WTC11 (cell line): Measurements from ENCODE around the gene FCN1. TPM values are rescaled to one million over a fixed set of nuclear protein-coding genes. Genes with fewer than 3 reads are reported as not detected.

Experiments used
- ATAC-seq: fragments of 200-7000 bp; cut with Tn5 transposase; 2 replicates; pipeline ENCODE4 v1.10.0; 2021; ENCODE audit warnings: mild to moderate bottlenecking, moderate library complexity
- CTCF ChIA-PET: fragments of 300-600 bp; sonication (Branson Sonifier 250); formaldehyde crosslinking; loops from one replicate; lab custom pipeline; 2021; ENCODE audit warnings: antibody characterized with exemption; lab: Charles Lee
- POLR2A ChIA-PET: fragments of 350-600 bp; sonication (Branson Sonifier 250); formaldehyde crosslinking; loops from one replicate; lab custom pipeline; 2021; ENCODE audit warnings: antibody characterized with exemption; lab: Charles Lee
- DNase-seq: peaks from one replicate; pipeline ENCODE4 v3.0.0; 2021; ENCODE audit warnings: low spot score
- H3K27ac Mint-ChIP-seq: 2 replicates; pipeline ENCODE4 v1.8.0; 2021; ENCODE audit warnings: mixed read lengths
- H3K27me3 Mint-ChIP-seq: 2 replicates; pipeline ENCODE4 v1.8.0; 2021; ENCODE audit warnings: low read depth, mild to moderate bottlenecking, moderate library complexity, mixed read lengths
- H3K36me3 Mint-ChIP-seq: 2 replicates; pipeline ENCODE4 v1.8.0; 2021; ENCODE audit warnings: mixed read lengths
- H3K4me1 Mint-ChIP-seq: 2 replicates; pipeline ENCODE4 v1.8.0; 2022; ENCODE audit warnings: mixed read lengths
- H3K4me3 Mint-ChIP-seq: 2 replicates; pipeline ENCODE4 v1.8.0; 2021; ENCODE audit warnings: mild to moderate bottlenecking, moderate library complexity, mixed read lengths
- H3K9me3 Mint-ChIP-seq: 2 replicates; pipeline ENCODE4 v1.8.0; 2021; ENCODE audit warnings: mixed read lengths
- AFF4 ChIP-seq: sonication (generic); formaldehyde crosslinking; IDR thresholded peaks from 2 replicates; pipeline ENCODE4 v1.8.1; 2023; ENCODE audit warnings: mild to moderate bottlenecking, missing genetic modification reagents, borderline replicate concordance
- ATF1 ChIP-seq: sonication (generic); formaldehyde crosslinking; IDR thresholded peaks from 2 replicates; pipeline ENCODE4 v1.8.1; 2023; ENCODE audit warnings: mild to moderate bottlenecking, moderate library complexity, missing genetic modification reagents
- CREM ChIP-seq: sonication (generic); formaldehyde crosslinking; IDR thresholded peaks from 2 replicates; pipeline ENCODE4 v1.8.1; 2022; ENCODE audit warnings: mild to moderate bottlenecking, missing genetic modification reagents, moderate library complexity
- FOXP4 ChIP-seq: sonication (generic); formaldehyde crosslinking; IDR thresholded peaks from 2 replicates; pipeline ENCODE4 v1.8.0; 2022; ENCODE audit warnings: mild to moderate bottlenecking, missing genetic modification reagents
- GRHL2 ChIP-seq: fragments of 250-450 bp; sonication (Bioruptor Pico); IDR thresholded peaks from 2 replicates; pipeline ENCODE4 v1.8.0; 2022; ENCODE audit warnings: mild to moderate bottlenecking, moderate library complexity; ENCODE audit not compliant: insufficient replicate concordance, severe bottlenecking
- GTF2I ChIP-seq: fragments of 250-450 bp; sonication (Bioruptor Pico); conservative IDR thresholded peaks from 2 replicates; pipeline ENCODE4 v1.4.0; 2021; ENCODE audit warnings: mild to moderate bottlenecking
- HMGA2 ChIP-seq: fragments of 250-450 bp; sonication (Bioruptor Pico); IDR thresholded peaks from 2 replicates; pipeline ENCODE4 v1.4.0; 2021; ENCODE audit warnings: mild to moderate bottlenecking, moderate library complexity
- KAT7 ChIP-seq: sonication (generic); formaldehyde crosslinking; IDR thresholded peaks from 2 replicates; pipeline ENCODE4 v1.8.1; 2023; ENCODE audit warnings: missing genetic modification reagents, mild to moderate bottlenecking, borderline replicate concordance
- MLX ChIP-seq: sonication (generic); formaldehyde crosslinking; IDR thresholded peaks from 2 replicates; pipeline ENCODE4 v1.8.1; 2023; ENCODE audit warnings: mild to moderate bottlenecking, missing genetic modification reagents, moderate library complexity
- NFATC4 ChIP-seq: fragments of 250-450 bp; sonication (Bioruptor Pico); IDR thresholded peaks from 2 replicates; pipeline ENCODE4 v1.9.0; 2021; ENCODE audit warnings: mild to moderate bottlenecking
- NFE2L1 ChIP-seq: sonication (generic); formaldehyde crosslinking; IDR thresholded peaks from 2 replicates; pipeline ENCODE4 v1.8.1; 2023; ENCODE audit warnings: missing genetic modification reagents
- NFYB ChIP-seq: sonication (generic); formaldehyde crosslinking; conservative IDR thresholded peaks from 2 replicates; pipeline ENCODE4 v1.8.0; 2022; ENCODE audit warnings: low read depth, missing genetic modification reagents
- USF2 ChIP-seq: sonication (generic); formaldehyde crosslinking; IDR thresholded peaks from 2 replicates; pipeline ENCODE4 v1.8.1; 2023; ENCODE audit warnings: mild to moderate bottlenecking, missing genetic modification reagents, moderate library complexity
- ZNF121 ChIP-seq: sonication (generic); formaldehyde crosslinking; IDR thresholded peaks from 2 replicates; pipeline ENCODE4 v1.8.0; 2023; ENCODE audit warnings: missing genetic modification reagents
- ZNF416 ChIP-seq: fragments of 250-450 bp; sonication (Bioruptor Pico); IDR thresholded peaks from 2 replicates; pipeline ENCODE4 v1.9.0; 2021; ENCODE audit warnings: mild to moderate bottlenecking, inconsistent platforms
- total RNA-seq: library from RNA; stranded (reverse); gene quantifications from 3 replicates; pipeline ENCODE4 v1.2.3, GENCODE V29; 2021
- TF ChIP-seq, protein P1 (sequence below): sonication (generic); formaldehyde crosslinking; IDR thresholded peaks from 2 replicates; pipeline ENCODE4 v1.8.0; 2022; ENCODE audit warnings: mild to moderate bottlenecking, missing genetic modification reagents
- TF ChIP-seq, protein P2 (sequence below): sonication (generic); formaldehyde crosslinking; IDR thresholded peaks from 2 replicates; pipeline ENCODE4 v1.8.1; 2022; ENCODE audit warnings: mild to moderate bottlenecking, missing genetic modification reagents, moderate library complexity, borderline replicate concordance
- TF ChIP-seq, protein P3 (sequence below): sonication (generic); formaldehyde crosslinking; IDR thresholded peaks from 2 replicates; pipeline ENCODE4 v1.8.0; 2023; ENCODE audit warnings: mild to moderate bottlenecking, missing genetic modification reagents

Gene FCN1
- total RNA-seq, 1 experiment from 2014 or later = not detected

GRCh38 chr9:134861595-134862334 lies 55.9 kb downstream of the FCN1 start (continued):
- no peak for TF ChIP-seq AFF4 (CRISPR knock-in tag)
- TF ChIP-seq FOXP4 = no peak
- TF ChIP-seq NFYB = no peak
- no peak for TF ChIP-seq USF2 (CRISPR knock-in tag)
- no peak for TF ChIP-seq ZNF416

DNA sequence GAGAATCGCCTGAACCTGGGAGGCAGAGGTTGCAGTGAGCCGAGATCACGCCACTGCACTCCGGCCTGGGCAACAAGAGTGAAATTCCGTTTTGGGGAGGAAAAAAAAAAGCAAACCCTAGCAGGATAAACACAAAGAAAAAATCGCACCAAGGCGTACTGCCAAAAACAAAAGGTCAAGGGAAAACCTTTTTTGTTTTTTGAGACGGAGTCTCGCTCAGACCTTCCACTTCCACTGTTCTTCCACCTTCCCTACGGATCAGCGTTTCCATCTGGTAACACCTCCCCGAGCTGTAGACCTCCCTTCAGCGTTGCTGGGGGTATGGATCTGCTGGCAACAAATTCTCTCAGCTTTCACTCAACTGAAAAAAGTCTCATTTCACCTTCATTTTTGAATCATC lies 57.2 kb downstream of the FCN1 start:
- TF ChIP-seq GRHL2 (CRISPR knock-in tag) = no peak
- TF ChIP-seq, protein P1, sequence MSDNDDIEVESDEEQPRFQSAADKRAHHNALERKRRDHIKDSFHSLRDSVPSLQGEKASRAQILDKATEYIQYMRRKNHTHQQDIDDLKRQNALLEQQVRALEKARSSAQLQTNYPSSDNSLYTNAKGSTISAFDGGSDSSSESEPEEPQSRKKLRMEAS = no peak
- TF ChIP-seq HMGA2 (CRISPR knock-in tag) = no peak
- no peak for TF ChIP-seq USF2 (CRISPR knock-in tag)
- TF ChIP-seq NFE2L1 (CRISPR knock-in tag) = no peak
- TF ChIP-seq CREM = no peak
- TF ChIP-seq, protein P2, sequence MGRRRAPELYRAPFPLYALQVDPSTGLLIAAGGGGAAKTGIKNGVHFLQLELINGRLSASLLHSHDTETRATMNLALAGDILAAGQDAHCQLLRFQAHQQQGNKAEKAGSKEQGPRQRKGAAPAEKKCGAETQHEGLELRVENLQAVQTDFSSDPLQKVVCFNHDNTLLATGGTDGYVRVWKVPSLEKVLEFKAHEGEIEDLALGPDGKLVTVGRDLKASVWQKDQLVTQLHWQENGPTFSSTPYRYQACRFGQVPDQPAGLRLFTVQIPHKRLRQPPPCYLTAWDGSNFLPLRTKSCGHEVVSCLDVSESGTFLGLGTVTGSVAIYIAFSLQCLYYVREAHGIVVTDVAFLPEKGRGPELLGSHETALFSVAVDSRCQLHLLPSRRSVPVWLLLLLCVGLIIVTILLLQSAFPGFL = no peak
- TF ChIP-seq NFATC4 (CRISPR knock-in tag) = no peak
- no peak for TF ChIP-seq KAT7 (CRISPR knock-in tag)
- no peak for TF ChIP-seq MLX (CRISPR knock-in tag)
- TF ChIP-seq, protein P3, sequence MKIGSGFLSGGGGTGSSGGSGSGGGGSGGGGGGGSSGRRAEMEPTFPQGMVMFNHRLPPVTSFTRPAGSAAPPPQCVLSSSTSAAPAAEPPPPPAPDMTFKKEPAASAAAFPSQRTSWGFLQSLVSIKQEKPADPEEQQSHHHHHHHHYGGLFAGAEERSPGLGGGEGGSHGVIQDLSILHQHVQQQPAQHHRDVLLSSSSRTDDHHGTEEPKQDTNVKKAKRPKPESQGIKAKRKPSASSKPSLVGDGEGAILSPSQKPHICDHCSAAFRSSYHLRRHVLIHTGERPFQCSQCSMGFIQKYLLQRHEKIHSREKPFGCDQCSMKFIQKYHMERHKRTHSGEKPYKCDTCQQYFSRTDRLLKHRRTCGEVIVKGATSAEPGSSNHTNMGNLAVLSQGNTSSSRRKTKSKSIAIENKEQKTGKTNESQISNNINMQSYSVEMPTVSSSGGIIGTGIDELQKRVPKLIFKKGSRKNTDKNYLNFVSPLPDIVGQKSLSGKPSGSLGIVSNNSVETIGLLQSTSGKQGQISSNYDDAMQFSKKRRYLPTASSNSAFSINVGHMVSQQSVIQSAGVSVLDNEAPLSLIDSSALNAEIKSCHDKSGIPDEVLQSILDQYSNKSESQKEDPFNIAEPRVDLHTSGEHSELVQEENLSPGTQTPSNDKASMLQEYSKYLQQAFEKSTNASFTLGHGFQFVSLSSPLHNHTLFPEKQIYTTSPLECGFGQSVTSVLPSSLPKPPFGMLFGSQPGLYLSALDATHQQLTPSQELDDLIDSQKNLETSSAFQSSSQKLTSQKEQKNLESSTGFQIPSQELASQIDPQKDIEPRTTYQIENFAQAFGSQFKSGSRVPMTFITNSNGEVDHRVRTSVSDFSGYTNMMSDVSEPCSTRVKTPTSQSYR (CRISPR knock-in tag) = no peak
- TF ChIP-seq ZNF121 (CRISPR knock-in tag) = no peak
- no peak for TF ChIP-seq GTF2I (CRISPR knock-in tag)
- no peak for TF ChIP-seq ATF1 (CRISPR knock-in tag)
- Mint-ChIP-seq H3K4me1 (no peaks in the 10 kb centered on the region), H3K36me3 (0 out of 2 replicates have a peak, but pooled peaks cover 2% of the 10 kb centered on the region), H3K27ac (no peak overlapping the region), H3K27me3 (no peaks in the 10 kb centered on the region), H3K9me3 (peaks cover 26% of the 10 kb centered on the region), H3K4me3 (no peak overlapping the region)
- ChIA-PET CTCF (no interaction called here), POLR2A (no interaction called here)
- ATAC-seq (no peak), DNase-seq (no peak)
